Gastroesophageal sphincter (tissue), 4 donors: Measurements from ENCODE around the gene GASK1A. TPM values are rescaled to one million over a fixed set of nuclear protein-coding genes. Genes with fewer than 3 reads are reported as not detected.
A peak's percentile ranks its signal among the peaks of the same experiment; 100 is the strongest.

Experiments used
- ATAC-seq: fragments of 150-250 bp; one replicate; pipeline ENCODE4 v1.9.1; 2016; ENCODE audit warnings: mild to moderate bottlenecking, moderate library complexity
- H3K27ac ChIP-seq, 4 donors: fragments of 200-600 bp; sonication (generic) in 3 of 4; 1 replicate in 3 of 4; 2 replicates in 1 of 4; pipeline ENCODE4 v1.5.1; 2016 to 2019
- H3K27me3 ChIP-seq: fragments of 200-600 bp; sonication (generic); one replicate; pipeline ENCODE4 v1.5.1; 2019
- H3K36me3 ChIP-seq, 2 donors: fragments of 200-600 bp; sonication (generic); one replicate each; pipeline ENCODE4 v1.5.1; 2019; ENCODE audit warnings: control low read depth in 1 of 2
- H3K4me1 ChIP-seq, 3 donors: fragments of 200-600 bp; sonication (generic); 1 replicate in 2 of 3; 2 replicates in 1 of 3; pipeline ENCODE4 v1.5.1; 2016 to 2019; ENCODE audit warnings: control low read depth in 2 of 3
- H3K4me3 ChIP-seq, 2 donors: fragments of 200-600 bp; sonication (generic); one replicate each; pipeline ENCODE4 v1.5.1; 2019; ENCODE audit warnings: mild to moderate bottlenecking in 1 of 2, moderate library complexity in 1 of 2
- H3K9me3 ChIP-seq, 3 donors: fragments of 200-600 bp; sonication (generic); one replicate each; pipeline ENCODE4 v1.5.1; 2017 to 2019; ENCODE audit warnings: control low read depth in 2 of 3
- CTCF ChIP-seq, 4 experiments: fragments of 200-600 bp in 2 of 4; fragments of 450-650 bp in 2 of 4; sonication (generic) in 1 of 4; IDR thresholded peaks; one replicate each; pipeline ENCODE4 v1.5.1; 2017 to 2019; ENCODE audit warnings: antibody characterized with exemption in 4 of 4, mild to moderate bottlenecking in 2 of 4, moderate library complexity in 2 of 4
- EP300 ChIP-seq: sonication (generic); formaldehyde crosslinking; IDR thresholded peaks from one replicate; pipeline ENCODE4 v1.6.1; 2017; ENCODE audit warnings: antibody characterized with exemption, mild to moderate bottlenecking
- POLR2A ChIP-seq, 2 donors: fragments of 450-650 bp; IDR thresholded peaks; one replicate each; pipeline ENCODE4 v1.6.1; 2017; ENCODE audit warnings: antibody characterized with exemption in 2 of 2, mild to moderate bottlenecking in 2 of 2, moderate library complexity in 1 of 2
- POLR2AphosphoS5 ChIP-seq: sonication (generic); formaldehyde crosslinking; IDR thresholded peaks from one replicate; pipeline ENCODE4 v1.6.1; 2017; ENCODE audit warnings: antibody characterized with exemption
- WGBS, 2 donors: methylation state at CpG; one replicate each; pipeline ENCODE4 v1.1.5; 2018; ENCODE audit warnings: low coverage in 1 of 2; 5-methylcytosine and 5-hydroxymethylcytosine counted together
- total RNA-seq, 4 donors: library from RNA; depleted of rRNA; stranded (reverse); fragments of >200 nt; gene quantifications; one replicate each; pipeline ENCODE4 v1.1.0, GENCODE V29; 2016

The GASK1A gene
- total RNA-seq, 4 donors from 2014 or later: 11.5 to 49.3 (median 24.2) TPM

GRCh38 chr3:43028001-43028400, 48.9 kb downstream of the GASK1A start:
- WGBS, 2 donors: 88 to 92% methylated on average over 1 of the region's 1 CpG
- H3K4me1 ChIP-seq: peaks cover 0 to 45% (median 7%) of the 10 kb centered on the region in 3 donors
- no peak for ATAC-seq

GRCh38 chr3:43028678-43029490, 49.8 kb downstream of the GASK1A start:
- no peak overlapping the region for H3K27ac ChIP-seq
- H3K4me1 ChIP-seq: peaks cover 0 to 51% (median 7%) of the 10 kb centered on the region in 3 donors
- ATAC-seq: no peak
- no peaks in the 10 kb centered on the region for H3K9me3 ChIP-seq
- H3K4me3 ChIP-seq: no peak overlapping the region
- TF ChIP-seq POLR2AphosphoS5 (no peak), POLR2A (IDR thresholded peaks at IDR 0.05) (no peak), EP300 (no peak), CTCF (IDR thresholded peaks at IDR 0.05) (no peak)
- 100% methylated on average over 3 of the region's 6 CpGs for WGBS, 2 donors
- peaks cover 0 to 12% of the 10 kb centered on the region in 2 donors for H3K36me3 ChIP-seq
- H3K27me3 ChIP-seq: no peaks in the 10 kb centered on the region

More at GRCh38 chr3:43028001-43028400, 48.9 kb downstream of the GASK1A start:
- no peaks in the 10 kb centered on the region for H3K9me3 ChIP-seq
- no peak for TF ChIP-seq EP300
- TF ChIP-seq POLR2AphosphoS5: no peak
- TF ChIP-seq POLR2A (IDR thresholded peaks at IDR 0.05): no peak
- TF ChIP-seq CTCF (IDR thresholded peaks at IDR 0.05): no peak
- H3K27me3 ChIP-seq: no peaks in the 10 kb centered on the region
- no peak overlapping the region for H3K4me3 ChIP-seq
- no peak overlapping the region for H3K27ac ChIP-seq
- peaks cover 0 to 9% of the 10 kb centered on the region in 2 donors for H3K36me3 ChIP-seq

- H3K9me3 ChIP-seq: no peaks in the 10 kb centered on the region
- no peak overlapping the region for H3K4me3 ChIP-seq
- no peak for TF ChIP-seq POLR2A (IDR thresholded peaks at IDR 0.05)
- TF ChIP-seq EP300: no peak
- TF ChIP-seq CTCF (IDR thresholded peaks at IDR 0.05): no peak
- no peak for TF ChIP-seq POLR2AphosphoS5
- no peak for ATAC-seq
- H3K36me3 ChIP-seq: peaks cover 0 to 12% of the 10 kb centered on the region in 2 donors
- H3K4me1 ChIP-seq: peaks cover 0 to 39% (median 7%) of the 10 kb centered on the region in 3 donors
- H3K27me3 ChIP-seq: no peaks in the 10 kb centered on the region
- no peak overlapping the region for H3K27ac ChIP-seq
- 60 to 91% methylated on average over 4 to 11 of the region's 15 CpGs for WGBS, 2 donors
Measured at GRCh38 chr3:43030162-43030935, 51.2 kb downstream of the GASK1A start.

GRCh38 chr3:43031485-43031884, 52.4 kb downstream of the GASK1A start:
- no peaks in the 10 kb centered on the region for H3K27me3 ChIP-seq
- no peak overlapping the region for H3K4me3 ChIP-seq
- peaks cover 0 to 12% of the 10 kb centered on the region in 2 donors for H3K36me3 ChIP-seq
- peak; percentile 85 for ATAC-seq
- H3K9me3 ChIP-seq: no peaks in the 10 kb centered on the region
- no peak overlapping the region for H3K27ac ChIP-seq
- 83 to 100% methylated on average over 2 to 3 of the region's 4 CpGs for WGBS, 2 donors
- H3K4me1 ChIP-seq: peaks cover 0 to 28% (median 4%) of the 10 kb centered on the region in 3 donors
- TF ChIP-seq POLR2A (IDR thresholded peaks at IDR 0.05): no peak
- TF ChIP-seq EP300: no peak
- TF ChIP-seq POLR2AphosphoS5: no peak
- TF ChIP-seq CTCF (IDR thresholded peaks at IDR 0.05): no peak
